HCT116 (cell line): ENCODE measurements around the gene DERL3. TPM values are rescaled to one million over a fixed set of nuclear protein-coding genes. Genes with fewer than 3 reads are reported as not detected.

Experiments used
- ATAC-seq: fragments of 200-7000 bp; cut with Tn5 transposase; 2 replicates; pipeline ENCODE4 v1.9.1; 2020; ENCODE audit warnings: mild to moderate bottlenecking, moderate library complexity
- BruUV-seq: library from RNA; stranded (reverse); fragments of 400-500 nt; replicated peaks from 2 replicates; lab custom pipeline; 2021; lab: Mats Ljungman, UMichigan
- CTCF ChIA-PET: fragments of 300-600 bp; sonication (Branson Sonifier 250); formaldehyde crosslinking; loops from one replicate; lab custom pipeline; 2021; ENCODE audit warnings: antibody characterized with exemption; lab: Charles Lee
- POLR2A ChIA-PET: fragments of 300-600, 350-600 bp; sonication (Branson Sonifier 250); formaldehyde crosslinking; loops from one replicate; lab custom pipeline; 2021; ENCODE audit warnings: antibody characterized with exemption; lab: Charles Lee
- RAD21 ChIA-PET, 2 experiments: fragments of 300-600 bp; sonication (Branson Sonifier 250); formaldehyde crosslinking; loops; one replicate each; lab custom pipeline; 2023; ENCODE audit warnings: low total read pairs in 2 of 2; ENCODE audit not compliant: uncharacterized antibody in 2 of 2, unreplicated experiment in 2 of 2, low non-redundant PET in 1 of 2; lab: Charles Lee
- DNase-seq: peaks from one replicate; pipeline ENCODE4 v3.0.0-alpha.2; 2010; ENCODE audit warnings: low read depth, low spot score
- H2AFZ ChIP-seq: fragments of 200-600 bp; shearing (Covaris generic), sonication (generic); 2 replicates; pipeline ENCODE4 v1.6.1; 2017; ENCODE audit warnings: low read depth, mixed run types, mixed read lengths, antibody characterized with exemption, low read length; ENCODE audit not compliant: poor library complexity, severe bottlenecking
- H3K27ac ChIP-seq: 2 replicates; pipeline ENCODE4 v1.5.1; 2012; ENCODE audit warnings: low read depth, low read length
- H3K27me3 ChIP-seq: fragments of 200-600 bp; sonication (generic); 2 replicates; pipeline ENCODE4 v1.6.1; 2016; ENCODE audit warnings: mixed run types, low read length, mixed read lengths; ENCODE audit not compliant: insufficient read depth
- H3K36me3 ChIP-seq, 2 experiments: fragments of 200-500 bp in 1 of 2; fragments of 200-600 bp in 1 of 2; sonication (Bioruptor generic) in 1 of 2; sonication (generic) in 1 of 2; 2 replicates each; pipeline versions ENCODE4 v1.5.1 to v1.6.1; 2014 to 2016; ENCODE audit warnings: low read length in 2 of 2, inconsistent platforms in 1 of 2, mixed read lengths in 1 of 2, mixed run types in 1 of 2; ENCODE audit not compliant: insufficient read depth in 2 of 2, control insufficient read depth in 1 of 2
- H3K4me1 ChIP-seq, 2 experiments: fragments of 200-600 bp in 1 of 2; sonication (generic) in 1 of 2; 2 replicates each; pipeline versions ENCODE4 v1.5.1 to v1.6.1; 2012 to 2017; ENCODE audit warnings: low read length in 2 of 2, inconsistent platforms in 1 of 2, mild to moderate bottlenecking in 1 of 2, mixed read lengths in 1 of 2, mixed run types in 1 of 2, moderate library complexity in 1 of 2; ENCODE audit not compliant: insufficient read depth in 2 of 2, control insufficient read depth in 1 of 2
- H3K4me2 ChIP-seq: fragments of 200-600 bp; sonication (generic); 2 replicates; pipeline ENCODE4 v1.6.1; 2017; ENCODE audit warnings: mixed run types, low read length, mixed read lengths
- H3K4me3 ChIP-seq, 2 experiments: fragments of 200-600 bp in 1 of 2; sonication (generic) in 1 of 2; replicated peaks in 1 of 2; 2 replicates each; pipeline ENCODE4 v1.5.1; 2011 to 2016; ENCODE audit warnings: low read length in 2 of 2, control low read depth in 1 of 2, low read depth in 1 of 2, mild to moderate bottlenecking in 1 of 2, mixed read lengths in 1 of 2, mixed run types in 1 of 2
- H3K79me2 ChIP-seq: fragments of 200-600 bp; sonication (generic); 2 replicates; pipeline ENCODE4 v1.6.1; 2017; ENCODE audit warnings: mild to moderate bottlenecking, mixed run types, low read length, moderate library complexity, mixed read lengths; ENCODE audit not compliant: insufficient read depth
- H3K9ac ChIP-seq: fragments of 200-600 bp; sonication (generic); 2 replicates; pipeline ENCODE4 v1.6.1; 2016; ENCODE audit warnings: low read length, mixed read lengths
- H3K9me2 ChIP-seq: fragments of 200-600 bp; sonication (generic), shearing (Covaris generic); 2 replicates; pipeline ENCODE4 v1.6.1; 2017; ENCODE audit warnings: mixed run types, mild to moderate bottlenecking, moderate library complexity; ENCODE audit not compliant: insufficient read depth
- H3K9me3 ChIP-seq, 2 experiments: fragments of 200-500 bp in 1 of 2; fragments of 200-600 bp in 1 of 2; sonication (Bioruptor generic) in 1 of 2; sonication (generic) in 1 of 2; 2 replicates each; pipeline ENCODE4 v1.6.1; 2014 to 2017; ENCODE audit warnings: low read length in 2 of 2, mixed read lengths in 2 of 2, inconsistent platforms in 1 of 2, low read depth in 1 of 2, mild to moderate bottlenecking in 1 of 2, mixed run types in 1 of 2, moderate library complexity in 1 of 2; ENCODE audit not compliant: control insufficient read depth in 1 of 2, insufficient read depth in 1 of 2
- H4K20me1 ChIP-seq: fragments of 200-600 bp; sonication (generic), shearing (Covaris generic); 2 replicates; pipeline ENCODE4 v1.6.1; 2017; ENCODE audit warnings: mixed run types, mild to moderate bottlenecking, moderate library complexity; ENCODE audit not compliant: insufficient read depth
- ELF1 ChIP-seq: IDR thresholded peaks from 2 replicates; pipeline ENCODE4 v1.6.1; 2012; ENCODE audit warnings: low read depth, borderline replicate concordance
- EZH2 ChIP-seq: fragments of 200-600 bp; sonication (generic); IDR thresholded peaks from 2 replicates; pipeline ENCODE4 v1.6.1; 2017; ENCODE audit warnings: antibody characterized with exemption, mixed run types
- JUND ChIP-seq: IDR thresholded peaks from 2 replicates; pipeline ENCODE4 v1.6.1; 2012
- POLR2AphosphoS5 ChIP-seq: IDR thresholded peaks from 2 replicates; pipeline ENCODE4 v1.6.1; 2011; ENCODE audit warnings: mild to moderate bottlenecking, low read depth, low read length, moderate library complexity
- SP1 ChIP-seq: IDR thresholded peaks from 2 replicates; pipeline ENCODE4 v1.6.1; 2012; ENCODE audit warnings: low read depth
- SRF ChIP-seq: IDR thresholded peaks from 2 replicates; pipeline ENCODE4 v1.6.1; 2012; ENCODE audit warnings: low read depth
- YY1 ChIP-seq: IDR thresholded peaks from 2 replicates; pipeline ENCODE4 v1.6.1; 2011; ENCODE audit warnings: low read length, low read depth, moderate library complexity, mild to moderate bottlenecking; ENCODE audit not compliant: insufficient replicate concordance; ENCODE audit errors: extremely low read depth
- ZNF274 ChIP-seq: fragments of 200-500 bp; sonication (Bioruptor generic); IDR thresholded peaks from 2 replicates; pipeline ENCODE4 v1.6.1; 2014; ENCODE audit warnings: mild to moderate bottlenecking, low read depth, low read length, inconsistent platforms
- intact Hi-C: fragments of 100-400 bp; cut with micrococcal nuclease; formaldehyde crosslinking; loops from 2 replicates; pipeline ENCODE4 v1.10.0; 2022
- total RNA-seq: library from RNA; stranded (reverse); gene quantifications from one replicate; pipeline ENCODE4 v1.2.1, GENCODE V29; 2021; ENCODE audit not compliant: unreplicated experiment
- TF ChIP-seq, protein P1 (sequence below): IDR thresholded peaks from 2 replicates; pipeline ENCODE4 v1.6.1; 2012
- TF ChIP-seq, protein P2 (sequence below), 3 experiments: fragments of 200-600 bp in 1 of 3; sonication (generic) in 1 of 3; IDR thresholded peaks in 2 of 3; conservative IDR thresholded peaks in 1 of 3; 2 replicates each; pipeline ENCODE4 v1.5.1; 2012 to 2017; ENCODE audit warnings: low read depth in 2 of 3, low read length in 2 of 3, antibody characterized with exemption in 1 of 3, borderline replicate concordance in 1 of 3, control low read depth in 1 of 3, mild to moderate bottlenecking in 1 of 3, mixed read lengths in 1 of 3, mixed run types in 1 of 3, moderate library complexity in 1 of 3; ENCODE audit not compliant: insufficient read depth in 1 of 3
- TF ChIP-seq, protein P3 (sequence below): IDR thresholded peaks from 2 replicates; pipeline ENCODE4 v1.6.1; 2011; ENCODE audit warnings: mild to moderate bottlenecking, low read length, moderate library complexity; ENCODE audit not compliant: insufficient replicate concordance; ENCODE audit errors: extremely low read depth
- TF ChIP-seq, protein P4 (sequence below): IDR thresholded peaks from 2 replicates; pipeline ENCODE4 v1.6.1; 2012; ENCODE audit warnings: low read depth

The DERL3 gene
- total RNA-seq, 1 experiment from 2014 or later: not detected

DNA sequence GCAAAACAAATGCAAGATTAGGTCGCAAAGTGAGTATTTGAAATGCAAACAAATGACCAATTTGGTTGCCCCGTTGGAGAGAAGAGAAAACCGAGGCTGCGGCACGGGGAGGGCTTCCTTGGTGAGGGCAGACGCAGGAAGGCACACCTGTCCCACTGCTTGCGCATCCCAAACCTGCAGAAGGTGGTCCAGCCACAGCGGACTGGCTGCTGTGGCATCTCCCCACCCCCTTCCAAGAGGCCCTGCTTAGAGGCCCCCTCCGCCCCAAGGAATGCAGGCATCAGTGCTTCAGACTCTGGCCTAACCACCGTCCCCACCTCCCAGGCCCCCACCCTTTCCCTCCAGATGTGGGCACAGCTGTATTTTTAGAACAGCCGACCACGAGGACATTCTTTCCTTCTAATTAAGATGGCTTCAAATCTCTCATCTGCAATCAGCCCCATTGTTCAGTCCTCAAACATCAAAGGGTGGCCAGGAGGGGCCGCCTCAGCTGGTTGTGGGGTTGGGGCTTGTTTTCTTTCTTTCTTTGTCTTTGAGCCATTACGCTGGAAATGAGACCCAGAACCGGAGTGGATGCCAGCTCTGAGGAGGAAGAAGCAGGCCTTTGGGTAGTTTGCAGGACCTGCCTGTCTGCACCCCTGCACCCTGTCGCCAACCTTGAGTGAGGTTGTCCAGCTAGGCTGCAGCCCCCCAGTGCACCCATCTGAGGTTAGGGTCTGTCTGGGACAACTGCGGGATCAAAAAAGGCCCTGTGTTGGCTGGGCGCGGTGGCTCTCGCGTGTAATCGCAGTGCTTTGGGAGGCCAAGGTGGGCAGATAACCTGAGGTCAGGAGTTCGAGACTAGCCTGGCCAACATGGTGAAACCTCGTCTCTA, 9.4 kb upstream of the DERL3 start:
- Histone ChIP-seq H3K79me2 (no peaks in the 10 kb centered on the region), H3K4me3 (no peak overlapping the region), H3K9ac (no peak overlapping the region), H3K9me3 (no peaks in the 10 kb centered on the region), H2AFZ (no peak overlapping the region), H3K27ac (no peak overlapping the region), H3K36me3 (no peaks in the 10 kb centered on the region), H3K27me3 (no peaks in the 10 kb centered on the region), H3K9me2 (no peaks in the 10 kb centered on the region), H3K4me1 (peaks cover 2 to 12% of the 10 kb centered on the region in 2 experiments; a peak in 2 of 4 replicates), H4K20me1 (no peaks in the 10 kb centered on the region), H3K4me2 (no peak overlapping the region)
- DNase-seq (no peak), ATAC-seq (no peak)
- BruUV-seq: no TSS peak
- POLR2A ChIA-PET: no interaction called here
- RAD21 ChIA-PET: no interaction called here
- intact Hi-C loops: loop anchor here (5.0 to 10.0 kb wide), 3 partner anchors 81 to 533 kb away; partner anchors contain the start of gene CHCHD10
- TF ChIP-seq, protein P1, sequence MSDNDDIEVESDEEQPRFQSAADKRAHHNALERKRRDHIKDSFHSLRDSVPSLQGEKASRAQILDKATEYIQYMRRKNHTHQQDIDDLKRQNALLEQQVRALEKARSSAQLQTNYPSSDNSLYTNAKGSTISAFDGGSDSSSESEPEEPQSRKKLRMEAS: no peak
- TF ChIP-seq ELF1: no peak
- TF ChIP-seq YY1: no peak
- TF ChIP-seq, protein P2, sequence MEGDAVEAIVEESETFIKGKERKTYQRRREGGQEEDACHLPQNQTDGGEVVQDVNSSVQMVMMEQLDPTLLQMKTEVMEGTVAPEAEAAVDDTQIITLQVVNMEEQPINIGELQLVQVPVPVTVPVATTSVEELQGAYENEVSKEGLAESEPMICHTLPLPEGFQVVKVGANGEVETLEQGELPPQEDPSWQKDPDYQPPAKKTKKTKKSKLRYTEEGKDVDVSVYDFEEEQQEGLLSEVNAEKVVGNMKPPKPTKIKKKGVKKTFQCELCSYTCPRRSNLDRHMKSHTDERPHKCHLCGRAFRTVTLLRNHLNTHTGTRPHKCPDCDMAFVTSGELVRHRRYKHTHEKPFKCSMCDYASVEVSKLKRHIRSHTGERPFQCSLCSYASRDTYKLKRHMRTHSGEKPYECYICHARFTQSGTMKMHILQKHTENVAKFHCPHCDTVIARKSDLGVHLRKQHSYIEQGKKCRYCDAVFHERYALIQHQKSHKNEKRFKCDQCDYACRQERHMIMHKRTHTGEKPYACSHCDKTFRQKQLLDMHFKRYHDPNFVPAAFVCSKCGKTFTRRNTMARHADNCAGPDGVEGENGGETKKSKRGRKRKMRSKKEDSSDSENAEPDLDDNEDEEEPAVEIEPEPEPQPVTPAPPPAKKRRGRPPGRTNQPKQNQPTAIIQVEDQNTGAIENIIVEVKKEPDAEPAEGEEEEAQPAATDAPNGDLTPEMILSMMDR (IDR thresholded peaks at IDR 0.05 in 2 of 3, conservative IDR thresholded peaks at IDR 0.05 in 1 of 3; ENCODE audit: borderline replicate concordance in 1 of 3, insufficient read depth in 1 of 3, low read depth in 2 of 3, low read length in 2 of 3): no peak
- TF ChIP-seq, protein P3, sequence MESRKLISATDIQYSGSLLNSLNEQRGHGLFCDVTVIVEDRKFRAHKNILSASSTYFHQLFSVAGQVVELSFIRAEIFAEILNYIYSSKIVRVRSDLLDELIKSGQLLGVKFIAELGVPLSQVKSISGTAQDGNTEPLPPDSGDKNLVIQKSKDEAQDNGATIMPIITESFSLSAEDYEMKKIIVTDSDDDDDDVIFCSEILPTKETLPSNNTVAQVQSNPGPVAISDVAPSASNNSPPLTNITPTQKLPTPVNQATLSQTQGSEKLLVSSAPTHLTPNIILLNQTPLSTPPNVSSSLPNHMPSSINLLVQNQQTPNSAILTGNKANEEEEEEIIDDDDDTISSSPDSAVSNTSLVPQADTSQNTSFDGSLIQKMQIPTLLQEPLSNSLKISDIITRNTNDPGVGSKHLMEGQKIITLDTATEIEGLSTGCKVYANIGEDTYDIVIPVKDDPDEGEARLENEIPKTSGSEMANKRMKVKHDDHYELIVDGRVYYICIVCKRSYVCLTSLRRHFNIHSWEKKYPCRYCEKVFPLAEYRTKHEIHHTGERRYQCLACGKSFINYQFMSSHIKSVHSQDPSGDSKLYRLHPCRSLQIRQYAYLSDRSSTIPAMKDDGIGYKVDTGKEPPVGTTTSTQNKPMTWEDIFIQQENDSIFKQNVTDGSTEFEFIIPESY: no peak
- no peak for TF ChIP-seq SP1
- no peak for TF ChIP-seq POLR2AphosphoS5
- TF ChIP-seq ZNF274: no peak
- TF ChIP-seq SRF: no peak
- TF ChIP-seq JUND: no peak
- TF ChIP-seq, protein P4, sequence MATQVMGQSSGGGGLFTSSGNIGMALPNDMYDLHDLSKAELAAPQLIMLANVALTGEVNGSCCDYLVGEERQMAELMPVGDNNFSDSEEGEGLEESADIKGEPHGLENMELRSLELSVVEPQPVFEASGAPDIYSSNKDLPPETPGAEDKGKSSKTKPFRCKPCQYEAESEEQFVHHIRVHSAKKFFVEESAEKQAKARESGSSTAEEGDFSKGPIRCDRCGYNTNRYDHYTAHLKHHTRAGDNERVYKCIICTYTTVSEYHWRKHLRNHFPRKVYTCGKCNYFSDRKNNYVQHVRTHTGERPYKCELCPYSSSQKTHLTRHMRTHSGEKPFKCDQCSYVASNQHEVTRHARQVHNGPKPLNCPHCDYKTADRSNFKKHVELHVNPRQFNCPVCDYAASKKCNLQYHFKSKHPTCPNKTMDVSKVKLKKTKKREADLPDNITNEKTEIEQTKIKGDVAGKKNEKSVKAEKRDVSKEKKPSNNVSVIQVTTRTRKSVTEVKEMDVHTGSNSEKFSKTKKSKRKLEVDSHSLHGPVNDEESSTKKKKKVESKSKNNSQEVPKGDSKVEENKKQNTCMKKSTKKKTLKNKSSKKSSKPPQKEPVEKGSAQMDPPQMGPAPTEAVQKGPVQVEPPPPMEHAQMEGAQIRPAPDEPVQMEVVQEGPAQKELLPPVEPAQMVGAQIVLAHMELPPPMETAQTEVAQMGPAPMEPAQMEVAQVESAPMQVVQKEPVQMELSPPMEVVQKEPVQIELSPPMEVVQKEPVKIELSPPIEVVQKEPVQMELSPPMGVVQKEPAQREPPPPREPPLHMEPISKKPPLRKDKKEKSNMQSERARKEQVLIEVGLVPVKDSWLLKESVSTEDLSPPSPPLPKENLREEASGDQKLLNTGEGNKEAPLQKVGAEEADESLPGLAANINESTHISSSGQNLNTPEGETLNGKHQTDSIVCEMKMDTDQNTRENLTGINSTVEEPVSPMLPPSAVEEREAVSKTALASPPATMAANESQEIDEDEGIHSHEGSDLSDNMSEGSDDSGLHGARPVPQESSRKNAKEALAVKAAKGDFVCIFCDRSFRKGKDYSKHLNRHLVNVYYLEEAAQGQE: no peak
- TF ChIP-seq EZH2: no peak
- CTCF ChIA-PET: interaction anchor here (1.1 kb wide), 1 partner anchor 9 kb away, joined by 3 read pairs; the partner anchor contains the start of gene SLC2A11
